Fibroblast of skin of left quadriceps (primary cell): ENCODE data around the gene NR5A2.

Experiments used
- DNase-seq, 2 experiments: peaks; one replicate each; pipeline ENCODE4 v3.0.0-alpha.2; 2013; ENCODE audit warnings: low read depth in 2 of 2

Gene NR5A2

GRCh38 chr1:200124309-200124708 is 96.8 kb downstream of the NR5A2 start:
- DNase-seq = no peak

DNA sequence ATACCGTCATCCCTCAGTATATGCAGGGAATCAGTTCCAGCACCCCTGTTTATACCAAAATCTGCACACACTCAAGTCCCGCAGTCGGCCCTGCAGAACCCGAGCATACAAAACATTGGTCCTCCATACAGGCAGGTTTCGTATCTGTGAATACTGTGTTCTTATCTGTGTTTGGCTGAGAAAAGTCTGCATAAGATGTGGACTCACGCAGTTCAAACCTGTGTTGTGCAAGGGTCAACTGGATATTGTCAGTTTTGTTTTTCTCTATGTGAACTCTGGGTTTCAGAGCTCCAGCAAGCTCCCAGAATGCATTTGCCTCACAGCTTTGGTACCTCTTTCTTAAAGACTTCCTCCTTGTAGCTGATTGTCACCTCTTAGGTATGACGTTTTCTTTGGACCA is 100.6 kb downstream of the NR5A2 start:
- DNase-seq = no peak

GRCh38 chr1:200128944-200129879 is 101.7 kb downstream of the NR5A2 start:
- no peak for DNase-seq

DNA sequence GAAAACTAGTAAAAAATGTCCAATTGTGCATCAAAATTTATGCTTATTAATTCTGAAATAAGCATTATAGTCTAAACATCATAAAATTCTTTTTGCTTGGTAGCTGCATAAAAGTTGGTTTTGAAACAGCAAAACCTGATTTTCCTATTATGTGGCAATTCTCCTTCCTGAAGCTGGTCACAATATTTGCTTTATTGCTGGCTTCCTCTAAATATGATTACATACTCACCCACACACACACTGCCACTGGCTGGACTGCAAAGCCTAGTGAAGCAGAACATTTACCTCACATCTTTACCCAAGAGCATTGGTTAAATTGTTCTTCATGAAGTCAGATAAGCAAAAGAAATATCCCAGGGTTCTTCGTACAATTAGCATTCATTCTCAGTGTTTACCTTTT is 103.0 kb downstream of the NR5A2 start:
- no peak for DNase-seq

- no peak for DNase-seq
These were observed 104.1 kb downstream of the NR5A2 start for GRCh38 chr1:200131551-200132125.

- DNase-seq = no peak
These were observed 105.6 kb downstream of the NR5A2 start for GRCh38 chr1:200133123-200133522.

DNA sequence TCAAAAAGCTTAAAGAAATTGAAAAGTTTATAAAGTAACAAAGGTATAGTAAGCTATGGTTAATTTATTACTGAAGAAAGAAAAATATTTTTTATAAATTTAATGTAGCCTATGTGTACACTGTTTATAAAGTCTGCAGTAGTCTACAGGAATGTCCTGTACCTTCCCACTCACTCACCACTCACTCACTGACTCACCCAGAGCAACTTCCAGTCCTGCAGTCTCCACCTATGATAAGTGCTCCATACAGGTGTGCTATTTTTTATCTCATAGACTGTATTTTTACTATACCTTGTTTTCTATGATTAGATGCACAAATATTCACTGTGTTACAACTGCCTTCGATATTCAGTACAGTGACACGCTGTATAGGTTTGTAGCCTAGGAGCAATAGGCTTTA is 106.6 kb downstream of the NR5A2 start:
- DNase-seq = no peak

- DNase-seq = no peak
These were observed 108.9 kb downstream of the NR5A2 start for GRCh38 chr1:200136384-200136783.

DNA sequence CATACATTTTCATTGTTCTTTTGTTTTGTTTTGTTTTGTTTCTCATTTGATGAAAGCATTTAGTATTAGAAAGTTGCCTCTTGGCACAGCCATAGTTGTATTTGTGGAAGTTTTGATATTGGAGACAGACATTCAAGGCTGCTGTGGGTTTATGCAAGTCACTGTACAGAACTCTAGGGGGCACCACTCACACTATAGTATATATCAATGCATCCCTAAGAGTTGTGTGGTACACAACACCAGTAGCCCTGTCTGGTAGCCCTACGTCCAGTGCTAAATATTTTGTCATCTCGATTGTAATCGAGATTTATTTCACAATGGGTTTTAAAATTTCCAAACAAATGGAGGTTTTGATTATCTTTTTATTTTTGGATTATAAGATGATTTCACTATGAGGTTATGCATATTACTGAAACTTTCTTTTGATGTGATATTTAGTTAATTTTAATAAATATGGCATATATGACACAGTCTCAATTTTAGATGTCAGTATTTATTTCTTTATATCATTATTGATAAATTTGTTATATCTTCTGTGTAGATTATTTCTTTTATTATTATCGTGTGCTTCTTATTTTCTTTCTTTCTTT is 112.2 kb downstream of the NR5A2 start:
- DNase-seq = peak; percentile 37 to 42

GRCh38 chr1:200143347-200143746 is 115.8 kb downstream of the NR5A2 start:
- no peak for DNase-seq

- DNase-seq = no peak
These were observed 118.6 kb downstream of the NR5A2 start for GRCh38 chr1:200146100-200146499.

- no peak for DNase-seq
These were observed 119.6 kb downstream of the NR5A2 start for GRCh38 chr1:200147094-200147493.

DNA sequence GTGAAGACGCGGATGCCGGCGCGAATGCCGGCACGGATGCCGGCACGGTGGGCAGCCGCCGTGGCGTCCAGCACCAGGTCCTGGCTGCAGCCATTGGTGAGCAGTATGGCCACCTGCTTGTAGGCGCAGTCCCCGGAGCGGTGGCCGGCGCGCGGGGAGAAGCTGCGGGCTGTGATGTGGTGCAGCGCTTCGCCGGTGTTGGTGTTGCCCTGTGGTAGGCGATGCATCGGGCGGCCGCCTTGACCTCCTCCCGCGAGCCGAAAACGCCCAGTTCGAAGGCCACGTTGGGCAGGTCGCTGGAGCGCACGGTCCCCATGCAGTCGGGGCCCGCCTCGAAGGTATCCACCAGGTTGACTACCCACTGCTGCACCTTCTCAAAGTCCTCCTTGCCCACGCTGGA is 120.2 kb downstream of the NR5A2 start:
- no peak for DNase-seq

- DNase-seq = no peak
These were observed 122.5 kb downstream of the NR5A2 start for GRCh38 chr1:200150006-200150405.

DNA sequence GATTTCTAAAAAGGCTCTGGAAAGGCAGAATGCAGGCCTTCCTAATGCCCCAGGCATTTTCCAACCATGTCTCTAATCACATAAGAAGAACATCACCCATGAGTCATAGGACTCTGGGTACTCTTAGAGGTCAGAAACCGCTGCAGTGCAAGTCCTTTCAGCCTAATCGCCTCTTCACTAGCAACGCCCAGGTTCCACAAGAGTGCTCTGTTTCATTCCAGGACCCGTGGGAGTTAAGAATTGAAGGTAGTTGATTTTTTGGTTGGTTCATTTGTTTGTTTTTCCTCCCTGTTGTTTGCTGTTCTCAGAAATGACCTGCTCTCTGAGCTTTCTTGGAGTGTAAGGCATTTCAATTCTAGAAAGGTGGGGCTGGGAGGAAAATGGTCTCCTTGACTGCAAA is 123.2 kb downstream of the NR5A2 start:
- DNase-seq = no peak

GRCh38 chr1:200152336-200152735 is 124.8 kb downstream of the NR5A2 start:
- no peak for DNase-seq

GRCh38 chr1:200153277-200154055 is 126.0 kb downstream of the NR5A2 start:
- no peak for DNase-seq

- DNase-seq = no peak
These were observed 126.7 kb downstream of the NR5A2 start for GRCh38 chr1:200154069-200154767.

DNA sequence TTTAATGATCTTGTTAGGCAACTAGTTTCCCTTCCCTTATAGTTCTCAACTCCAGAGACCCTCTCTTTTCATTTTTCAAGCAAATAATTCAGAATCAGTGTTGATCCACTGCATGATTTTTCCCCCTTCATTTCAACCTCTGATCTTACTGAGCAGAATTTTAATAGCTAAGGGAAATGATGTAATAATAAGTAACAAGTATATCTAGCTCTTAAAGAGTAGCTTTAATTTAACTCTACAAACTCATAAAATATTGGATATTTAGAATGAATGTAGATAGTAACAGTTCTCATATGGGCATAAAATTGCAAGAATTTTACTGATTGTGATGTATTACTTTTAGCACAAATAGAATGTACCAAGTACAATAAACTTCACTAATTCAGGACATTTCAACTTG is 130.2 kb downstream of the NR5A2 start:
- DNase-seq = no peak

DNA sequence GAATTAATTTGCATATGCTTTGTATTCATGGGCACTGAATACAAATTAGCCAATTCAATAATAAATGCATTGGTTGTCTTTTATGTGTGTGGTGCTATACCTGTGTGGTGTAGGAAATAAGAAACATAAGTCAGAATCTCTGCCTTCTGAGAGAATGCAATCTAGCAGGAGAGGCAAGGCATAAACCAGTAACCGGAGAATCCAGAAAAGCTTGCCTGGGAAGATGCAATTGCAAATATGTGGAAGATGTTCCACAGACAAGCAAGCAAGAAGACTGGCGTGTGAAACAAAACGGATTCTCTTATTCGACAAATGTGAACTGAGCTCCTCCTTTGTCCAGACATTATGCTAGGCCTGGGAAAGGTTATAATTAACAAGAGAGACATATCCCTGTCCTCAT is 134.3 kb downstream of the NR5A2 start:
- no peak for DNase-seq

DNA sequence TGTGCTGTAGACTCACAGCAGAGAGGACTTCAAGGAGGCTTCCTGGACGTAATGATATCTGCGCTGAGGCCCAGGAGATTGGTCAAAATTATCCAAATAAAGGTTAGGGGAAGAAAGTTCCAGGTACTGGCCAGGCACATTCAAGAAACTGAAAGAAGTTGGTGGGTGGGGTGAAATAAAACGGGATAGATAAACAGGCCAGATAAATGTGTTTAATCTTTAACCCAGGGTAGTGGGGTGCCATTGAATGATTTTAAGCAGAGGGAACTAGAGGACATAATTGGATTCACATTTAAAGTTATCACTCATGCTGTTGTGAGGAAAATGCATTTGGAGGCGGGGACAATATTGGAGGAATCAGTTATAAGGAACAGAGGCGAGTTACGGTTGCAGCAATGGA is 134.7 kb downstream of the NR5A2 start:
- no peak for DNase-seq

DNA sequence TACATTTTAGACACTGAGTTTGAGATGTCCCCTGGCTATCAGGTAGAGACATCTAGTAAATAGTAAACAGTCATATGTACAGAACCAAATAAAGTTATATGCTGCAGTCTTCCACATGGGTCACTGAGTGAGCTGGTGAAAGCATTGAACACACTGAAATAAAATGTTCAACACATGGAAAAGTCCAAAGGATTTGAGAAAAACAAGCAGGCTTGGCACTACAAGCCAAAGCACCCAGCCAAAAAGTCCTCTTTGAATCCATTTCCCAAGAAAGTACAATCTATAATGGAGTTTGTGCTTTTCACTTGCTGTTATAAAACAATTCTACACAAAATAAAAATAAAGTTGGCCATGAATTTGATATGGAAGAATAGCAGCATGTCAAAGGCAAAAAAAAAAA is 135.4 kb downstream of the NR5A2 start:
- DNase-seq = no peak
